GM23338 (cell line): ENCODE data around the gene BCAS3. TPM values are rescaled to one million over a fixed set of nuclear protein-coding genes. Genes with fewer than 3 reads are reported as not detected.

Experiments
- ATAC-seq: fragments of 200-7000 bp; cut with Tn5 transposase; 3 replicates; pipeline ENCODE4 v1.9.1; 2020
- DNase-seq: peaks from one replicate; pipeline ENCODE4 v3.0.0-alpha.2; 2015; ENCODE audit warnings: low spot score
- H2AFZ ChIP-seq: fragments of 200-600 bp; sonication (generic); 2 replicates; pipeline ENCODE4 v1.8.0; 2016; ENCODE audit warnings: antibody characterized with exemption, mild to moderate bottlenecking, moderate library complexity
- H3F3A ChIP-seq: fragments of 200-600 bp; sonication (generic); replicated peaks from 2 replicates; pipeline ENCODE4 v1.8.0; 2017; ENCODE audit warnings: antibody characterized with exemption, mixed run types, low read depth
- H3K27ac ChIP-seq: fragments of 200-600 bp; sonication (generic); 2 replicates; pipeline ENCODE4 v1.6.1; 2016; ENCODE audit warnings: low read depth
- H3K27me3 ChIP-seq: fragments of 200-600 bp; sonication (generic); 2 replicates; pipeline ENCODE4 v1.8.0; 2016; ENCODE audit warnings: mild to moderate bottlenecking, mixed run types, moderate library complexity; ENCODE audit not compliant: insufficient read depth
- H3K36me3 ChIP-seq: fragments of 200-600 bp; sonication (generic); 2 replicates; pipeline ENCODE4 v1.8.0; 2016; ENCODE audit warnings: mild to moderate bottlenecking; ENCODE audit not compliant: insufficient read depth
- H3K4me1 ChIP-seq: fragments of 200-600 bp; sonication (generic); 2 replicates; pipeline ENCODE4 v1.8.0; 2016; ENCODE audit warnings: mild to moderate bottlenecking, moderate library complexity; ENCODE audit not compliant: insufficient read depth
- H3K4me2 ChIP-seq: fragments of 200-600 bp; sonication (generic); 2 replicates; pipeline ENCODE4 v1.7.1; 2017; ENCODE audit warnings: mixed run types
- H3K4me3 ChIP-seq: fragments of 200-600 bp; sonication (generic); 2 replicates; pipeline ENCODE4 v1.6.1; 2016; ENCODE audit warnings: mixed run types
- H3K79me2 ChIP-seq: fragments of 200-600 bp; sonication (generic); replicated peaks from 2 replicates; pipeline ENCODE4 v1.8.0; 2017; ENCODE audit warnings: mild to moderate bottlenecking; ENCODE audit not compliant: insufficient read depth
- H3K9me2 ChIP-seq: fragments of 200-600 bp; sonication (generic); 2 replicates; pipeline ENCODE4 v1.8.0; 2017; ENCODE audit not compliant: insufficient read depth
- H4K20me1 ChIP-seq: fragments of 200-600 bp; sonication (generic); replicated peaks from 2 replicates; pipeline ENCODE4 v1.8.0; 2017; ENCODE audit warnings: mild to moderate bottlenecking; ENCODE audit not compliant: insufficient read depth
- H3K27ac Mint-ChIP-seq: 2 replicates; pipeline ENCODE4 v1.8.0; 2020; ENCODE audit warnings: inconsistent platforms, mild to moderate bottlenecking, moderate library complexity, mixed read lengths
- H3K27me3 Mint-ChIP-seq: 3 replicates; pipeline ENCODE4 v1.8.0; 2022; ENCODE audit warnings: low read depth, mild to moderate bottlenecking, moderate library complexity, mixed read lengths, inconsistent platforms; ENCODE audit not compliant: insufficient read depth, poor library complexity
- H3K36me3 Mint-ChIP-seq: 3 replicates; pipeline ENCODE4 v1.8.0; 2021; ENCODE audit warnings: low read depth, mild to moderate bottlenecking, inconsistent platforms, moderate library complexity, mixed read lengths
- H3K4me1 Mint-ChIP-seq: 3 replicates; pipeline ENCODE4 v1.8.0; 2020; ENCODE audit warnings: mild to moderate bottlenecking, inconsistent platforms, mixed read lengths
- H3K4me3 Mint-ChIP-seq: 3 replicates; pipeline ENCODE4 v1.8.0; 2021; ENCODE audit warnings: moderate library complexity, mild to moderate bottlenecking, inconsistent platforms, mixed read lengths
- H3K9me3 Mint-ChIP-seq: 3 replicates; pipeline ENCODE4 v1.8.0; 2020; ENCODE audit warnings: moderate library complexity, mild to moderate bottlenecking, inconsistent platforms, mixed read lengths
- CREB1 ChIP-seq: fragments of 250-450 bp; sonication (Bioruptor Pico); IDR thresholded peaks from 2 replicates; pipeline ENCODE4 v1.5.0; 2020; ENCODE audit warnings: low read depth, mild to moderate bottlenecking, moderate library complexity
- EZH2 ChIP-seq: fragments of 200-600 bp; sonication (generic); IDR thresholded peaks from one replicate; pipeline ENCODE4 v1.8.0; 2017; ENCODE audit warnings: antibody characterized with exemption, mild to moderate bottlenecking, low read depth; ENCODE audit not compliant: unreplicated experiment
- EZH2phosphoT487 ChIP-seq: fragments of 200-600 bp; sonication (generic); IDR thresholded peaks from one replicate; pipeline ENCODE4 v1.8.1; 2018; ENCODE audit warnings: antibody characterized with exemption; ENCODE audit not compliant: unreplicated experiment
- JUNB ChIP-seq: IDR thresholded peaks from one replicate; pipeline ENCODE4 v1.6.1; 2016; ENCODE audit warnings: antibody characterized with exemption; ENCODE audit not compliant: unreplicated experiment
- NANOG ChIP-seq: IDR thresholded peaks from 2 replicates; pipeline ENCODE4 v1.6.1; 2016; ENCODE audit warnings: antibody characterized with exemption, borderline replicate concordance
- POLR2AphosphoS5 ChIP-seq: IDR thresholded peaks from 2 replicates; pipeline ENCODE4 v1.6.1; 2016; ENCODE audit warnings: antibody characterized with exemption, low read depth
- STAT1 ChIP-seq: IDR thresholded peaks from one replicate; pipeline ENCODE4 v1.6.1; 2016; ENCODE audit warnings: antibody characterized with exemption; ENCODE audit not compliant: unreplicated experiment
- ZNF114 ChIP-seq: fragments of 250-450 bp; sonication (Bioruptor Pico); IDR thresholded peaks from 2 replicates; pipeline ENCODE4 v1.5.0; 2020; ENCODE audit warnings: mild to moderate bottlenecking, moderate library complexity
- ZNF331 ChIP-seq: fragments of 250-450 bp; sonication (Bioruptor Pico); IDR thresholded peaks from 2 replicates; pipeline ENCODE4 v1.5.0; 2020; ENCODE audit warnings: low read depth, mild to moderate bottlenecking, moderate library complexity
- polyA plus RNA-seq: library from polyadenylated mRNA; unstranded; fragments of >200 nt; fragmentation: Nextera tagmentation; extraction: Ambion mirVana; gene quantifications from 2 replicates; pipeline ENCODE4 v1.2.1, GENCODE V29; 2016
- total RNA-seq: library from RNA; depleted of rRNA; stranded (reverse); fragments of >200 nt; shearing (Covaris generic); gene quantifications from 2 replicates; pipeline ENCODE4 v1.2.3, GENCODE V29; 2014
- TF ChIP-seq, protein P1 (sequence below): fragments of 250-450 bp; sonication (Bioruptor Pico); IDR thresholded peaks from 2 replicates; pipeline ENCODE4 v1.5.0; 2020; ENCODE audit warnings: mild to moderate bottlenecking, moderate library complexity
- TF ChIP-seq, protein P2 (sequence below): IDR thresholded peaks from one replicate; pipeline ENCODE4 v1.6.1; 2018; ENCODE audit warnings: antibody characterized with exemption; ENCODE audit not compliant: unreplicated experiment
- TF ChIP-seq, protein P3 (sequence below), 2 experiments: fragments of 200-600 bp in 1 of 2; sonication (generic) in 1 of 2; conservative IDR thresholded peaks; 2 replicates each; pipeline versions ENCODE4 v1.5.1 to v1.6.1; 2016 to 2017; ENCODE audit warnings: antibody characterized with exemption in 2 of 2, low read depth in 2 of 2, mild to moderate bottlenecking in 2 of 2, moderate library complexity in 1 of 2
- TF ChIP-seq, protein P4 (sequence below): IDR thresholded peaks from 2 replicates; pipeline ENCODE4 v1.6.1; 2016; ENCODE audit warnings: antibody characterized with exemption

The BCAS3 gene
- total and polyA plus RNA-seq, 2 experiments from 2014 or later: 8.2 to 28.0 TPM

DNA sequence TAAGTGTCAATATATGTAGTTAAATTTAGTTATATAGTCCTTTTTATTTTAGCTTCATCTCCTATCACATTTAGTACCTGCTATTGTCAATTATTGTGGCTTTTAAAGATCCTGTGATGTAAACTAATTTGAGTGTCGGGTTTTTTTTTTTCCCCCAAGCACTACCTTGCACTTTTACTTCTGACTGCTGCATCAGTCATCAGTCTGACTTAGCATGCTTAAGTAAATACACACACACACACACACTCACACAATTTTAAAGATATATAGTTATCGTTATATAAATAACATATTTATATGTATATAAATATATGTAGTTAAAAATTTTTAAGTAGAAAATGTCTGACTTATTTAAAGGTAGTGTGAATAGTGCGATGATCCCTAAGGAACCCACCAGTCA lies 127.2 kb downstream of the BCAS3 start:
- H3K36me3 Mint-ChIP-seq: no peaks in the 10 kb centered on the region
- Histone ChIP-seq H3K4me3 (no peak overlapping the region), H4K20me1 (no peaks in the 10 kb centered on the region), H3K9me2 (no peaks in the 10 kb centered on the region), H3K36me3 (no peaks in the 10 kb centered on the region), H2AFZ (no peak overlapping the region), H3K4me2 (no peak overlapping the region), H3K27me3 (no peaks in the 10 kb centered on the region), H3K79me2 (no peaks in the 10 kb centered on the region), H3K4me1 (no peaks in the 10 kb centered on the region), H3K27ac (no peak overlapping the region), H3F3A (no peaks in the 10 kb centered on the region)
- TF ChIP-seq NANOG: no peak
- TF ChIP-seq, protein P1, sequence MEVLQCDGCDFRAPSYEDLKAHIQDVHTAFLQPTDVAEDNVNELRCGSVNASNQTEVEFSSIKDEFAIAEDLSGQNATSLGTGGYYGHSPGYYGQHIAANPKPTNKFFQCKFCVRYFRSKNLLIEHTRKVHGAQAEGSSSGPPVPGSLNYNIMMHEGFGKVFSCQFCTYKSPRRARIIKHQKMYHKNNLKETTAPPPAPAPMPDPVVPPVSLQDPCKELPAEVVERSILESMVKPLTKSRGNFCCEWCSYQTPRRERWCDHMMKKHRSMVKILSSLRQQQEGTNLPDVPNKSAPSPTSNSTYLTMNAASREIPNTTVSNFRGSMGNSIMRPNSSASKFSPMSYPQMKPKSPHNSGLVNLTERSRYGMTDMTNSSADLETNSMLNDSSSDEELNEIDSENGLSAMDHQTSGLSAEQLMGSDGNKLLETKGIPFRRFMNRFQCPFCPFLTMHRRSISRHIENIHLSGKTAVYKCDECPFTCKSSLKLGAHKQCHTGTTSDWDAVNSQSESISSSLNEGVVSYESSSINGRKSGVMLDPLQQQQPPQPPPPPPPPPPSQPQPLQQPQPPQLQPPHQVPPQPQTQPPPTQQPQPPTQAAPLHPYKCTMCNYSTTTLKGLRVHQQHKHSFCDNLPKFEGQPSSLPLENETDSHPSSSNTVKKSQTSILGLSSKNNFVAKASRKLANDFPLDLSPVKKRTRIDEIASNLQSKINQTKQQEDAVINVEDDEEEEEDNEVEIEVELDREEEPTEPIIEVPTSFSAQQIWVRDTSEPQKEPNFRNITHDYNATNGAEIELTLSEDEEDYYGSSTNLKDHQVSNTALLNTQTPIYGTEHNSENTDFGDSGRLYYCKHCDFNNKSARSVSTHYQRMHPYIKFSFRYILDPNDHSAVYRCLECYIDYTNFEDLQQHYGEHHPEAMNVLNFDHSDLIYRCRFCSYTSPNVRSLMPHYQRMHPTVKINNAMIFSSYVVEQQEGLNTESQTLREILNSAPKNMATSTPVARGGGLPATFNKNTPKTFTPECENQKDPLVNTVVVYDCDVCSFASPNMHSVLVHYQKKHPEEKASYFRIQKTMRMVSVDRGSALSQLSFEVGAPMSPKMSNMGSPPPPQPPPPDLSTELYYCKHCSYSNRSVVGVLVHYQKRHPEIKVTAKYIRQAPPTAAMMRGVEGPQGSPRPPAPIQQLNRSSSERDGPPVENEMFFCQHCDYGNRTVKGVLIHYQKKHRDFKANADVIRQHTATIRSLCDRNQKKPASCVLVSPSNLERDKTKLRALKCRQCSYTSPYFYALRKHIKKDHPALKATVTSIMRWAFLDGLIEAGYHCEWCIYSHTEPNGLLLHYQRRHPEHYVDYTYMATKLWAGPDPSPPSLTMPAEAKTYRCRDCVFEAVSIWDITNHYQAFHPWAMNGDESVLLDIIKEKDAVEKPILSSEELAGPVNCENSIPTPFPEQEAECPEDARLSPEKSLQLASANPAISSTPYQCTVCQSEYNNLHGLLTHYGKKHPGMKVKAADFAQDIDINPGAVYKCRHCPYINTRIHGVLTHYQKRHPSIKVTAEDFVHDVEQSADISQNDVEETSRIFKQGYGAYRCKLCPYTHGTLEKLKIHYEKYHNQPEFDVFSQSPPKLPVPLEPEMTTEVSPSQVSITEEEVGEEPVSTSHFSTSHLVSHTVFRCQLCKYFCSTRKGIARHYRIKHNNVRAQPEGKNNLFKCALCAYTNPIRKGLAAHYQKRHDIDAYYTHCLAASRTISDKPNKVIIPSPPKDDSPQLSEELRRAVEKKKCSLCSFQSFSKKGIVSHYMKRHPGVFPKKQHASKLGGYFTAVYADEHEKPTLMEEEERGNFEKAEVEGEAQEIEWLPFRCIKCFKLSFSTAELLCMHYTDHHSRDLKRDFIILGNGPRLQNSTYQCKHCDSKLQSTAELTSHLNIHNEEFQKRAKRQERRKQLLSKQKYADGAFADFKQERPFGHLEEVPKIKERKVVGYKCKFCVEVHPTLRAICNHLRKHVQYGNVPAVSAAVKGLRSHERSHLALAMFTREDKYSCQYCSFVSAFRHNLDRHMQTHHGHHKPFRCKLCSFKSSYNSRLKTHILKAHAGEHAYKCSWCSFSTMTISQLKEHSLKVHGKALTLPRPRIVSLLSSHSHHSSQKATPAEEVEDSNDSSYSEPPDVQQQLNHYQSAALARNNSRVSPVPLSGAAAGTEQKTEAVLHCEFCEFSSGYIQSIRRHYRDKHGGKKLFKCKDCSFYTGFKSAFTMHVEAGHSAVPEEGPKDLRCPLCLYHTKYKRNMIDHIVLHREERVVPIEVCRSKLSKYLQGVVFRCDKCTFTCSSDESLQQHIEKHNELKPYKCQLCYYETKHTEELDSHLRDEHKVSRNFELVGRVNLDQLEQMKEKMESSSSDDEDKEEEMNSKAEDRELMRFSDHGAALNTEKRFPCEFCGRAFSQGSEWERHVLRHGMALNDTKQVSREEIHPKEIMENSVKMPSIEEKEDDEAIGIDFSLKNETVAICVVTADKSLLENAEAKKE (CRISPR knock-in tag): no peak
- no peak for TF ChIP-seq EZH2phosphoT487
- no peak for TF ChIP-seq CREB1 (CRISPR knock-in tag)
- TF ChIP-seq, protein P2, sequence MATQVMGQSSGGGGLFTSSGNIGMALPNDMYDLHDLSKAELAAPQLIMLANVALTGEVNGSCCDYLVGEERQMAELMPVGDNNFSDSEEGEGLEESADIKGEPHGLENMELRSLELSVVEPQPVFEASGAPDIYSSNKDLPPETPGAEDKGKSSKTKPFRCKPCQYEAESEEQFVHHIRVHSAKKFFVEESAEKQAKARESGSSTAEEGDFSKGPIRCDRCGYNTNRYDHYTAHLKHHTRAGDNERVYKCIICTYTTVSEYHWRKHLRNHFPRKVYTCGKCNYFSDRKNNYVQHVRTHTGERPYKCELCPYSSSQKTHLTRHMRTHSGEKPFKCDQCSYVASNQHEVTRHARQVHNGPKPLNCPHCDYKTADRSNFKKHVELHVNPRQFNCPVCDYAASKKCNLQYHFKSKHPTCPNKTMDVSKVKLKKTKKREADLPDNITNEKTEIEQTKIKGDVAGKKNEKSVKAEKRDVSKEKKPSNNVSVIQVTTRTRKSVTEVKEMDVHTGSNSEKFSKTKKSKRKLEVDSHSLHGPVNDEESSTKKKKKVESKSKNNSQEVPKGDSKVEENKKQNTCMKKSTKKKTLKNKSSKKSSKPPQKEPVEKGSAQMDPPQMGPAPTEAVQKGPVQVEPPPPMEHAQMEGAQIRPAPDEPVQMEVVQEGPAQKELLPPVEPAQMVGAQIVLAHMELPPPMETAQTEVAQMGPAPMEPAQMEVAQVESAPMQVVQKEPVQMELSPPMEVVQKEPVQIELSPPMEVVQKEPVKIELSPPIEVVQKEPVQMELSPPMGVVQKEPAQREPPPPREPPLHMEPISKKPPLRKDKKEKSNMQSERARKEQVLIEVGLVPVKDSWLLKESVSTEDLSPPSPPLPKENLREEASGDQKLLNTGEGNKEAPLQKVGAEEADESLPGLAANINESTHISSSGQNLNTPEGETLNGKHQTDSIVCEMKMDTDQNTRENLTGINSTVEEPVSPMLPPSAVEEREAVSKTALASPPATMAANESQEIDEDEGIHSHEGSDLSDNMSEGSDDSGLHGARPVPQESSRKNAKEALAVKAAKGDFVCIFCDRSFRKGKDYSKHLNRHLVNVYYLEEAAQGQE: no peak
- TF ChIP-seq STAT1: no peak
- TF ChIP-seq, protein P3, sequence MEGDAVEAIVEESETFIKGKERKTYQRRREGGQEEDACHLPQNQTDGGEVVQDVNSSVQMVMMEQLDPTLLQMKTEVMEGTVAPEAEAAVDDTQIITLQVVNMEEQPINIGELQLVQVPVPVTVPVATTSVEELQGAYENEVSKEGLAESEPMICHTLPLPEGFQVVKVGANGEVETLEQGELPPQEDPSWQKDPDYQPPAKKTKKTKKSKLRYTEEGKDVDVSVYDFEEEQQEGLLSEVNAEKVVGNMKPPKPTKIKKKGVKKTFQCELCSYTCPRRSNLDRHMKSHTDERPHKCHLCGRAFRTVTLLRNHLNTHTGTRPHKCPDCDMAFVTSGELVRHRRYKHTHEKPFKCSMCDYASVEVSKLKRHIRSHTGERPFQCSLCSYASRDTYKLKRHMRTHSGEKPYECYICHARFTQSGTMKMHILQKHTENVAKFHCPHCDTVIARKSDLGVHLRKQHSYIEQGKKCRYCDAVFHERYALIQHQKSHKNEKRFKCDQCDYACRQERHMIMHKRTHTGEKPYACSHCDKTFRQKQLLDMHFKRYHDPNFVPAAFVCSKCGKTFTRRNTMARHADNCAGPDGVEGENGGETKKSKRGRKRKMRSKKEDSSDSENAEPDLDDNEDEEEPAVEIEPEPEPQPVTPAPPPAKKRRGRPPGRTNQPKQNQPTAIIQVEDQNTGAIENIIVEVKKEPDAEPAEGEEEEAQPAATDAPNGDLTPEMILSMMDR (conservative IDR thresholded peaks at IDR 0.05; ENCODE audit: low read depth in 2 of 2): no peak
- TF ChIP-seq EZH2: no peak
- no peak for TF ChIP-seq ZNF114 (CRISPR knock-in tag)
- TF ChIP-seq JUNB: no peak
- no peak for TF ChIP-seq ZNF331 (CRISPR knock-in tag)
- no peak for TF ChIP-seq POLR2AphosphoS5
- TF ChIP-seq, protein P4, sequence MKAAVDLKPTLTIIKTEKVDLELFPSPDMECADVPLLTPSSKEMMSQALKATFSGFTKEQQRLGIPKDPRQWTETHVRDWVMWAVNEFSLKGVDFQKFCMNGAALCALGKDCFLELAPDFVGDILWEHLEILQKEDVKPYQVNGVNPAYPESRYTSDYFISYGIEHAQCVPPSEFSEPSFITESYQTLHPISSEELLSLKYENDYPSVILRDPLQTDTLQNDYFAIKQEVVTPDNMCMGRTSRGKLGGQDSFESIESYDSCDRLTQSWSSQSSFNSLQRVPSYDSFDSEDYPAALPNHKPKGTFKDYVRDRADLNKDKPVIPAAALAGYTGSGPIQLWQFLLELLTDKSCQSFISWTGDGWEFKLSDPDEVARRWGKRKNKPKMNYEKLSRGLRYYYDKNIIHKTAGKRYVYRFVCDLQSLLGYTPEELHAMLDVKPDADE: no peak
- H3K4me1 Mint-ChIP-seq: peaks cover 8% of the 10 kb centered on the region; the same call in 2 of the 3 replicates
- H3K9me3 Mint-ChIP-seq: no peaks in the 10 kb centered on the region
- no peak for ATAC-seq
- no peak for DNase-seq
- H3K4me3 Mint-ChIP-seq: no peak overlapping the region
- H3K27me3 Mint-ChIP-seq: no peaks in the 10 kb centered on the region
- no peak overlapping the region for H3K27ac Mint-ChIP-seq
